ENCODE data around the gene EDNRA.

DNA sequence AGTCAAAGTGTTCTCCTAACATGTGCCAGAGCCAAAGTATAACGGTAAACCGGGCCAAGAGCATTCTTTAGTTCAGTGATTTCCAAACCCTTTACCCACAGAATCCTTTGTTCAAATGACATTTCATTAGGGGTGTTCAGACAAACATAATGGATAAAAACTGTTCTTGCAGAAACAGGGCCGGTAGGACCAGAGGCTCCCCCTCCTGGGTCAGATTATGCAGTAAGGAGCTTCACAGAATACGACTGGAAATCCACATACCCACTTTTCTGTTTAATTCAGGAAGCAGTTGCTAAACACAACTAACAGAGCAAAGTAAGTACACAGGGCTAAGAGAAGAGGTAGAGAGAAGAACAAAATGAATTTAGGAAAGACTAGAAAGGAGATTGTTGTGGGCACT is 89.7 kb downstream of the EDNRA start:
- no peak for TF ChIP-seq EZH2 (IDR thresholded peaks at IDR 0.05; ENCODE audit: borderline replicate concordance, low read depth, low read length, severe bottlenecking)
- TF ChIP-seq POLR2AphosphoS5 (IDR thresholded peaks at IDR 0.05; ENCODE audit: insufficient read depth, low read depth, low read length), result no peak
